Hematopoietic multipotent progenitor cell treated with erythropoietin and hydrocortisone succinate and interleukin-3 and kit ligand, for 8 days (in vitro differentiated cells): ENCODE data around the gene NEK8.

Experiments used
- DNase-seq: peaks from one replicate; pipeline ENCODE4 v3.0.0-alpha.2; 2015

The NEK8 gene

GRCh38 chr17:28745786-28746411 is 17.3 kb downstream of the NEK8 start:
- DNase-seq, result no peak

GRCh38 chr17:28746611-28747050 is 18.0 kb downstream of the NEK8 start:
- DNase-seq, result no peak

- DNase-seq, result no peak
Measured at GRCh38 chr17:28747051-28747691, 18.6 kb downstream of the NEK8 start.

GRCh38 chr17:28747801-28748750 is 19.5 kb downstream of the NEK8 start:
- no peak for DNase-seq

- DNase-seq, result no peak
Measured at GRCh38 chr17:28748852-28749515, 20.4 kb downstream of the NEK8 start.

GRCh38 chr17:28749516-28750177 is 21.1 kb downstream of the NEK8 start:
- no peak for DNase-seq

- peak; percentile 92 for DNase-seq
Measured at GRCh38 chr17:28750178-28751047, 21.8 kb downstream of the NEK8 start.

GRCh38 chr17:28751600-28752366 is 23.2 kb downstream of the NEK8 start:
- DNase-seq, result no peak

- no peak for DNase-seq
Measured at GRCh38 chr17:28755486-28755885, 26.9 kb downstream of the NEK8 start.

- DNase-seq, result no peak
Measured at GRCh38 chr17:28756049-28756804, 27.6 kb downstream of the NEK8 start.

GRCh38 chr17:28758411-28759121 is 30.0 kb downstream of the NEK8 start:
- no peak for DNase-seq

GRCh38 chr17:28759256-28759865 is 30.8 kb downstream of the NEK8 start:
- DNase-seq, result no peak

- DNase-seq, result peak; percentile 42
Measured at GRCh38 chr17:28760601-28761562, 32.3 kb downstream of the NEK8 start.

- DNase-seq, result no peak
Measured at GRCh38 chr17:28763137-28763799, 34.7 kb downstream of the NEK8 start.

- peak; percentile 89 for DNase-seq
Measured at GRCh38 chr17:28763804-28764266, 35.2 kb downstream of the NEK8 start.

- DNase-seq, result no peak
Measured at GRCh38 chr17:28765038-28765437, 36.5 kb downstream of the NEK8 start.

GRCh38 chr17:28773736-28774135 is 45.1 kb downstream of the NEK8 start:
- DNase-seq, result no peak
